Adrenal gland (tissue), 12 donors: ENCODE results near the gene MYPN. TPM values are rescaled to one million over a fixed set of nuclear protein-coding genes. Genes with fewer than 3 reads are reported as not detected.

Experiments
- DNase-seq, 7 donors: peaks; one replicate each; pipeline ENCODE4 v3.0.0-alpha.2; 2019 to 2020
- H3K27ac ChIP-seq, 5 donors: fragments of 200-600 bp; sonication (generic) in 4 of 5; 1 replicate in 3 of 5; 2 replicates in 2 of 5; pipeline versions ENCODE4 v1.5.1 to v1.8.0; 2016 to 2020; ENCODE audit warnings: mild to moderate bottlenecking in 1 of 5
- H3K27me3 ChIP-seq: fragments of 200-600 bp; 2 replicates; pipeline ENCODE4 v1.8.0; 2021
- H3K36me3 ChIP-seq, 2 donors: fragments of 200-600 bp; replicated peaks in 1 of 2; 1 replicate in 1 of 2; 2 replicates in 1 of 2; pipeline versions ENCODE4 v1.5.1 to v1.8.0; 2018 to 2022
- H3K4me1 ChIP-seq, 2 donors: fragments of 200-600 bp; replicated peaks in 1 of 2; 1 replicate in 1 of 2; 2 replicates in 1 of 2; pipeline versions ENCODE4 v1.5.1 to v1.8.0; 2018 to 2021
- H3K4me3 ChIP-seq, 4 donors: fragments of 200-600 bp; sonication (generic) in 3 of 4; one replicate each; pipeline ENCODE4 v1.5.1; 2016 to 2018
- H3K9me3 ChIP-seq, 3 donors: fragments of 200-600 bp; sonication (generic) in 1 of 3; replicated peaks in 1 of 3; 1 replicate in 2 of 3; 2 replicates in 1 of 3; pipeline versions ENCODE4 v1.5.1 to v1.8.0; 2016 to 2021
- POLR2A ChIP-seq, 2 donors: fragments of 450-650 bp; IDR thresholded peaks; one replicate each; pipeline ENCODE4 v1.6.1; 2017; ENCODE audit warnings: antibody characterized with exemption in 2 of 2, mild to moderate bottlenecking in 2 of 2, moderate library complexity in 1 of 2
- WGBS, 4 donors: extraction: QIAGEN DNeasy Blood & Tissue Kit in 2 of 4; methylation state at CpG; one replicate each; pipeline versions ENCODE4 v1.1.5 to v1.1.7; 2013 to 2017; 5-methylcytosine and 5-hydroxymethylcytosine counted together
- intact Hi-C, 2 donors: fragments of 100-400 bp; cut with DNase I; formaldehyde crosslinking; loops; one replicate each; pipeline versions ENCODE4 v1.14.1 to v1.15.0; 2022 to 2023
- polyA plus RNA-seq, 3 donors: library from polyadenylated mRNA; stranded (reverse); fragments of 200-250 nt in 2 of 3; fragments of 350-450 nt in 1 of 3; fragmentation: Illumina TruSeq in 1 of 3; extraction: RNeasy Lipid Tissue Mini Kit (QIAGEN cat#74804) in 1 of 3; gene quantifications; one replicate each; pipeline ENCODE4 v1.2.3, GENCODE V29; 2013 to 2014
- total RNA-seq, 9 donors: library from RNA; depleted of rRNA in 4 of 9; stranded (reverse); fragments of >200 nt in 4 of 9; fragments of 120-200 nt in 1 of 9; fragmentation: NEBNext Ultra II Directional in 1 of 9; extraction: Animal tissue kit (Norgen Biotek cat#: 25700) in 1 of 9; gene quantifications; one replicate each; pipeline versions ENCODE4 v1.1.0 to v1.2.4, GENCODE V29; 2013 to 2023
- TF ChIP-seq, protein P1 (sequence below), 6 experiments: fragments of 450-650 bp in 4 of 6; fragments of 200-600 bp in 2 of 6; sonication (generic) in 1 of 6; IDR thresholded peaks; 1 replicate in 5 of 6; 2 replicates in 1 of 6; pipeline versions ENCODE4 v1.5.1 to v1.8.0; 2016 to 2021; ENCODE audit warnings: antibody characterized with exemption in 6 of 6, mild to moderate bottlenecking in 2 of 6, moderate library complexity in 1 of 6
- donor health status: healthy with polysubstance abuse.
- donor health status: Bipolar disorder and iron deficiency.
- donor health status: DM: yes; HTN: yes; CAD: no.
- donor health status: DM: no; HTN: no; CAD: no.
- donor health status: DM: no; HTN: no; CAD: no.
- donor health status: DM: yes; HTN: yes; CAD: no.

The MYPN gene
- total and polyA plus RNA-seq, 12 donors, result 0.10 to 1.9 (median 0.31) TPM; not detected in 2

DNA sequence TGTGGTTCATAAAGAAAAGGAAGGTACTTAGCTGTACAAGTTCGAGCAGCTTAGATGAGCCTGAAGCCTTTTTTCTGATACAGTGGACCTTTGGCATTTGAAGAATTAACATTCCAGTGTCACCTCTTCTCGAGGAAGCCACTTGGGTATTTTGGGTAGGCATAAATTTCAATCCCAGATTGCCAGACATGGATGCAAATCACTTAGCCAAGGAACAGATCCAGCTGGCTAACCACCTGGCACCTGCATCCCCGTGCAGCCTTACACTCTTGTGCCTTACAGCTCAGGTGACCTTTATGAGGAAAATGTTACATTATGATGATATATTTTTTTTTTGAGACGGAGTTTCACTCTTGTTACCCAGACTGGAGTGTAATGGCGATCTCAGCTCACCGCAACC, 138.6 kb downstream of the MYPN start:
- H3K4me3 ChIP-seq, result no peak overlapping the region
- H3K27me3 ChIP-seq, result no peaks in the 10 kb centered on the region
- H3K4me1 ChIP-seq, result no peaks in the 10 kb centered on the region
- no peak for DNase-seq
- WGBS, 4 donors, result 73 to 89% (median 82%) methylated on average over 6 of the region's 6 CpGs
- no peak overlapping the region for H3K27ac ChIP-seq
- intact Hi-C loops, result no loop called here
- TF ChIP-seq, protein P1, sequence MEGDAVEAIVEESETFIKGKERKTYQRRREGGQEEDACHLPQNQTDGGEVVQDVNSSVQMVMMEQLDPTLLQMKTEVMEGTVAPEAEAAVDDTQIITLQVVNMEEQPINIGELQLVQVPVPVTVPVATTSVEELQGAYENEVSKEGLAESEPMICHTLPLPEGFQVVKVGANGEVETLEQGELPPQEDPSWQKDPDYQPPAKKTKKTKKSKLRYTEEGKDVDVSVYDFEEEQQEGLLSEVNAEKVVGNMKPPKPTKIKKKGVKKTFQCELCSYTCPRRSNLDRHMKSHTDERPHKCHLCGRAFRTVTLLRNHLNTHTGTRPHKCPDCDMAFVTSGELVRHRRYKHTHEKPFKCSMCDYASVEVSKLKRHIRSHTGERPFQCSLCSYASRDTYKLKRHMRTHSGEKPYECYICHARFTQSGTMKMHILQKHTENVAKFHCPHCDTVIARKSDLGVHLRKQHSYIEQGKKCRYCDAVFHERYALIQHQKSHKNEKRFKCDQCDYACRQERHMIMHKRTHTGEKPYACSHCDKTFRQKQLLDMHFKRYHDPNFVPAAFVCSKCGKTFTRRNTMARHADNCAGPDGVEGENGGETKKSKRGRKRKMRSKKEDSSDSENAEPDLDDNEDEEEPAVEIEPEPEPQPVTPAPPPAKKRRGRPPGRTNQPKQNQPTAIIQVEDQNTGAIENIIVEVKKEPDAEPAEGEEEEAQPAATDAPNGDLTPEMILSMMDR (IDR thresholded peaks at IDR 0.05), result no peak
- no peak for TF ChIP-seq POLR2A (IDR thresholded peaks at IDR 0.05)
- H3K9me3 ChIP-seq, result no peaks in the 10 kb centered on the region
- no peaks in the 10 kb centered on the region for H3K36me3 ChIP-seq

- Histone ChIP-seq H3K36me3 (no peaks in the 10 kb centered on the region), H3K27me3 (no peaks in the 10 kb centered on the region), H3K4me1 (no peaks in the 10 kb centered on the region), H3K9me3 (no peaks in the 10 kb centered on the region), H3K27ac (no peak overlapping the region), H3K4me3 (no peak overlapping the region)
- 87 to 88% (median 88%) methylated on average over 4 of the region's 4 CpGs for WGBS, 4 donors
- intact Hi-C loops, result no loop called here
- no peak for DNase-seq
- TF ChIP-seq, protein P1 (IDR thresholded peaks at IDR 0.05), result no peak
Observed at GRCh38 chr10:68249297-68249696, 140.0 kb downstream of the MYPN start.

GRCh38 chr10:68251151-68251550, 141.9 kb downstream of the MYPN start:
- intact Hi-C loops, result no loop called here
- Histone ChIP-seq H3K36me3 (no peaks in the 10 kb centered on the region), H3K27me3 (no peaks in the 10 kb centered on the region), H3K4me1 (no peaks in the 10 kb centered on the region), H3K27ac (no peak overlapping the region), H3K4me3 (no peak overlapping the region), H3K9me3 (no peaks in the 10 kb centered on the region)
- no peak for DNase-seq
- TF ChIP-seq, protein P1 (IDR thresholded peaks at IDR 0.05), result no peak
- no peak for TF ChIP-seq POLR2A (IDR thresholded peaks at IDR 0.05)
- 85 to 89% (median 86%) methylated on average over 6 to 7 of the region's 7 CpGs for WGBS, 4 donors

- intact Hi-C loops, result no loop called here
Observed at GRCh38 chr10:68251625-68252495, 142.6 kb downstream of the MYPN start.

More at GRCh38 chr10:68251625-68252495, 142.6 kb downstream of the MYPN start:
- 75 to 86% (median 81%) methylated on average over 5 of the region's 5 CpGs for WGBS, 4 donors
- no peaks in the 10 kb centered on the region for H3K27me3 ChIP-seq
- H3K4me1 ChIP-seq, result no peaks in the 10 kb centered on the region
- no peak for TF ChIP-seq POLR2A (IDR thresholded peaks at IDR 0.05)
- TF ChIP-seq, protein P1 (IDR thresholded peaks at IDR 0.05), result no peak
- H3K9me3 ChIP-seq, result no peaks in the 10 kb centered on the region
- H3K4me3 ChIP-seq, result no peak overlapping the region
- no peak for DNase-seq
- no peaks in the 10 kb centered on the region for H3K36me3 ChIP-seq
- H3K27ac ChIP-seq, result no peak overlapping the region
